H1 (cell line): Measurements from ENCODE around the gene ARHGAP26. TPM values are rescaled to one million over a fixed set of nuclear protein-coding genes. Genes with fewer than 3 reads are reported as not detected.

Experiments
- CTCF ChIA-PET: fragments of 300-600 bp; sonication (Branson Sonifier 250); formaldehyde crosslinking; loops from one replicate; lab custom pipeline; 2021; ENCODE audit not compliant: partially characterized antibody; lab: Charles Lee
- POLR2A ChIA-PET: fragments of 300-600 bp; sonication (Branson Sonifier 250); formaldehyde crosslinking; loops from one replicate; lab custom pipeline; 2021; ENCODE audit warnings: inconsistent platforms; ENCODE audit not compliant: partially characterized antibody; lab: Charles Lee
- DNase-seq, 2 experiments: peaks; one replicate each; pipeline versions ENCODE4 v3.0.0 to v3.0.0-alpha.2; 2010 to 2022; ENCODE audit warnings: low spot score in 2 of 2, low read depth in 1 of 2, mixed read lengths in 1 of 2
- FAIRE-seq: peaks from 2 replicates; lab custom pipeline; 2011; peaks lifted over from hg19 to GRCh38; lab: Jason Lieb, UNC
- H2AFZ ChIP-seq: 2 replicates; pipeline ENCODE4 v1.8.1; 2012; ENCODE audit warnings: low read length, inconsistent platforms
- H2AK5ac ChIP-seq: 2 replicates; pipeline ENCODE4 v1.6.1; 2013; ENCODE audit warnings: low read depth, low read length
- H2BK120ac ChIP-seq: replicated peaks from 2 replicates; pipeline ENCODE3; 2013; ENCODE audit warnings: low read depth, low read length, inconsistent platforms
- H2BK12ac ChIP-seq: 2 replicates; pipeline ENCODE4 v1.6.1; 2013; ENCODE audit warnings: low read depth, low read length
- H2BK15ac ChIP-seq: 2 replicates; pipeline ENCODE4 v1.6.1; 2013; ENCODE audit warnings: low read length
- H2BK20ac ChIP-seq: 2 replicates; pipeline ENCODE4 v1.6.1; 2013; ENCODE audit warnings: low read length
- H2BK5ac ChIP-seq: 2 replicates; pipeline ENCODE4 v1.6.1; 2013; ENCODE audit warnings: low read depth, low read length
- H3K14ac ChIP-seq: 2 replicates; pipeline ENCODE4 v1.6.1; 2013; ENCODE audit warnings: inconsistent platforms; ENCODE audit not compliant: insufficient read length
- H3K18ac ChIP-seq: 2 replicates; pipeline ENCODE4 v1.6.1; 2013; ENCODE audit warnings: low read length; ENCODE audit errors: extremely low read depth
- H3K23ac ChIP-seq: 2 replicates; pipeline ENCODE4 v1.6.1; 2013; ENCODE audit warnings: inconsistent platforms; ENCODE audit not compliant: insufficient read length
- H3K23me2 ChIP-seq: 2 replicates; pipeline ENCODE4 v1.6.1; 2013; ENCODE audit warnings: low read depth, low read length
- H3K27ac ChIP-seq: 2 replicates; pipeline ENCODE4 v1.6.1; 2011; ENCODE audit warnings: low read depth, low read length, inconsistent platforms
- H3K27me3 ChIP-seq, 4 experiments: replicated peaks in 1 of 4; 1 replicate in 1 of 4; 2 replicates in 3 of 4; pipeline versions ENCODE4 v1.6.1 to v1.8.1; 2011 to 2013; ENCODE audit warnings: low read length in 3 of 4, mild to moderate bottlenecking in 3 of 4, inconsistent platforms in 2 of 4, mixed read lengths in 2 of 4, moderate library complexity in 1 of 4; ENCODE audit not compliant: control insufficient read depth in 3 of 4, insufficient read depth in 3 of 4; ENCODE audit errors: extremely low read depth in 1 of 4
- H3K36me3 ChIP-seq, 4 experiments: 2 replicates each; pipeline versions ENCODE4 v1.6.1 to v1.8.1; 2011 to 2013; ENCODE audit warnings: mild to moderate bottlenecking in 4 of 4, low read length in 3 of 4, moderate library complexity in 2 of 4, control low read depth in 1 of 4, inconsistent platforms in 1 of 4; ENCODE audit not compliant: insufficient read depth in 4 of 4, control insufficient read depth in 2 of 4
- H3K4ac ChIP-seq: replicated peaks from 2 replicates; pipeline ENCODE3; 2013; ENCODE audit warnings: low read length, low read depth, mixed read lengths, inconsistent platforms; ENCODE audit not compliant: insufficient read length
- H3K4me1 ChIP-seq, 4 experiments: replicated peaks in 1 of 4; 1 replicate in 1 of 4; 2 replicates in 3 of 4; pipeline versions ENCODE4 v1.6.1 to v1.8.1; 2011 to 2013; ENCODE audit warnings: low read length in 3 of 4, inconsistent platforms in 2 of 4, mixed read lengths in 1 of 4; ENCODE audit not compliant: insufficient read depth in 4 of 4, control insufficient read depth in 3 of 4
- H3K4me2 ChIP-seq, 2 experiments: 2 replicates each; pipeline versions ENCODE4 v1.6.1 to v1.8.1; 2011 to 2013; ENCODE audit warnings: low read depth in 2 of 2, low read length in 2 of 2, control low read depth in 1 of 2, inconsistent platforms in 1 of 2, mild to moderate bottlenecking in 1 of 2; ENCODE audit not compliant: insufficient read depth in 1 of 2
- H3K4me3 ChIP-seq, 4 experiments: fragments of 200-600, 300-600 bp in 1 of 4; sonication (generic), shearing (Covaris generic), sonication (Bioruptor Twin) in 1 of 4; 2 replicates each; pipeline versions ENCODE4 v1.5.1 to v1.8.1; 2011 to 2016; ENCODE audit warnings: low read length in 4 of 4, low read depth in 3 of 4, control low read depth in 2 of 4, inconsistent platforms in 2 of 4, mild to moderate bottlenecking in 2 of 4, mixed read lengths in 1 of 4, moderate library complexity in 1 of 4; ENCODE audit not compliant: insufficient read depth in 2 of 4; ENCODE audit errors: extremely low read depth in 1 of 4
- H3K56ac ChIP-seq: replicated peaks from 2 replicates; pipeline ENCODE3; 2013; ENCODE audit warnings: low read depth, mild to moderate bottlenecking, mixed read lengths, low read length, inconsistent platforms; ENCODE audit not compliant: insufficient read length
- H3K79me1 ChIP-seq: 2 replicates; pipeline ENCODE4 v1.6.1; 2013; ENCODE audit warnings: low read depth, low read length, control low read depth
- H3K79me2 ChIP-seq, 2 experiments: 2 replicates each; pipeline versions ENCODE4 v1.6.1 to v1.8.1; 2012 to 2013; ENCODE audit warnings: low read length in 2 of 2, mild to moderate bottlenecking in 2 of 2, inconsistent platforms in 1 of 2; ENCODE audit not compliant: insufficient read depth in 2 of 2, control insufficient read depth in 1 of 2
- H3K9ac ChIP-seq, 4 experiments: replicated peaks in 1 of 4; 1 replicate in 1 of 4; 2 replicates in 3 of 4; pipeline versions ENCODE4 v1.6.1 to v1.8.1; 2011 to 2013; ENCODE audit warnings: low read depth in 3 of 4, low read length in 3 of 4, control low read depth in 2 of 4, mild to moderate bottlenecking in 2 of 4, moderate library complexity in 2 of 4, inconsistent platforms in 1 of 4; ENCODE audit errors: extremely low read depth in 1 of 4
- H3K9me3 ChIP-seq, 2 experiments: 2 replicates each; pipeline versions ENCODE4 v1.6.1 to v1.8.1; 2012 to 2013; ENCODE audit warnings: mild to moderate bottlenecking in 2 of 2, moderate library complexity in 2 of 2, control low read depth in 1 of 2, inconsistent platforms in 1 of 2, low read depth in 1 of 2, low read length in 1 of 2, mixed read lengths in 1 of 2; ENCODE audit not compliant: insufficient read depth in 2 of 2
- H4K20me1 ChIP-seq, 2 experiments: replicated peaks in 1 of 2; 2 replicates each; pipeline versions ENCODE3 to v1.8.1; 2011 to 2013; ENCODE audit warnings: inconsistent platforms in 2 of 2, low read length in 2 of 2, mild to moderate bottlenecking in 1 of 2; ENCODE audit not compliant: insufficient read depth in 2 of 2, control insufficient read depth in 1 of 2
- H4K5ac ChIP-seq: 2 replicates; pipeline ENCODE4 v1.6.1; 2013; ENCODE audit warnings: low read length, low read depth, mixed read lengths, inconsistent platforms; ENCODE audit not compliant: insufficient read length
- H4K8ac ChIP-seq: 2 replicates; pipeline ENCODE4 v1.8.0; 2013; ENCODE audit warnings: mild to moderate bottlenecking, moderate library complexity, low read length, inconsistent platforms; ENCODE audit not compliant: insufficient read depth; ENCODE audit errors: extremely low read depth
- H4K91ac ChIP-seq: replicated peaks from 2 replicates; pipeline ENCODE3; 2013; ENCODE audit warnings: low read length, mixed read lengths, inconsistent platforms; ENCODE audit not compliant: insufficient read length
- MAFK ChIP-seq: IDR thresholded peaks from 2 replicates; pipeline ENCODE4 v1.6.1; 2012; ENCODE audit warnings: low read depth, mild to moderate bottlenecking, improper control_type of control experiment, low read length
- PHF8 ChIP-seq: fragments of 200-600 bp; sonication (generic); conservative IDR thresholded peaks from 2 replicates; pipeline ENCODE4 v1.7.1; 2012; ENCODE audit warnings: low read depth, mild to moderate bottlenecking, inconsistent platforms, low read length, moderate library complexity
- POLR2AphosphoS5 ChIP-seq: IDR thresholded peaks from 2 replicates; pipeline ENCODE4 v1.6.1; 2011; ENCODE audit warnings: low read depth, low read length
- RXRA ChIP-seq: IDR thresholded peaks from 2 replicates; pipeline ENCODE4 v1.6.1; 2011; ENCODE audit warnings: low read depth, mild to moderate bottlenecking, low read length, moderate library complexity; ENCODE audit not compliant: insufficient read depth
- SIN3A ChIP-seq, 2 experiments: IDR thresholded peaks in 1 of 2; conservative IDR thresholded peaks in 1 of 2; 2 replicates each; pipeline ENCODE4 v1.6.1; 2011 to 2012; ENCODE audit warnings: low read length in 2 of 2, improper control_type of control experiment in 1 of 2, low read depth in 1 of 2, mild to moderate bottlenecking in 1 of 2
- TAF1 ChIP-seq: IDR thresholded peaks from 2 replicates; pipeline ENCODE4 v1.6.1; 2011; ENCODE audit warnings: mild to moderate bottlenecking, low read depth, low read length
- TAF7 ChIP-seq: optimal IDR thresholded peaks from 2 replicates; pipeline ENCODE3; 2011; ENCODE audit warnings: low read depth, mild to moderate bottlenecking, inconsistent platforms, low read length, moderate library complexity, borderline replicate concordance
- TBP ChIP-seq: IDR thresholded peaks from 2 replicates; pipeline ENCODE4 v1.6.1; 2011; ENCODE audit warnings: low read depth, low read length, improper control_type of control experiment
- WGBS, 2 experiments: shearing (Covaris generic) in 1 of 2; methylation state at CpG; one replicate each; pipeline versions ENCODE4 v1.1.6 to v1.1.7; 2013 to 2015; ENCODE audit warnings: low lambda C conversion rate in 2 of 2, mixed read lengths in 2 of 2, inconsistent platforms in 1 of 2, low coverage in 1 of 2, missing lambda C conversion rate in 1 of 2; ENCODE audit not compliant: insufficient replicate concordance in 2 of 2, insufficient coverage in 1 of 2, insufficient read length in 1 of 2; ENCODE audit errors: extremely low coverage in 1 of 2, missing lambda C conversion rate in 1 of 2; 5-methylcytosine and 5-hydroxymethylcytosine counted together
- polyA plus RNA-seq, 7 experiments: library from polyadenylated mRNA; depleted of rRNA in 3 of 7; stranded (reverse) in 5 of 7; unstranded in 2 of 7; fragments of >200 nt in 5 of 7; fragments of 200-250 nt in 2 of 7; gene quantifications; 1 replicate in 5 of 7; 2 replicates in 1 of 7; 4 replicates in 1 of 7; pipeline versions ENCODE4 v1.2.1 to v1.2.3, GENCODE V29; 2011 to 2013; ENCODE audit warnings: missing spikeins in 2 of 7, mixed read lengths in 2 of 7
- total RNA-seq: library from RNA; stranded (reverse); fragmentation: NEBNext Ultra II Directional; extraction: Animal tissue kit (Norgen Biotek cat#: 25700); gene quantifications from 2 replicates; pipeline ENCODE4 v1.2.1, GENCODE V29; 2021

ARHGAP26 gene
- total and polyA plus RNA-seq, 2 of the 8 experiments (the other 6 are each of a cell fraction or from before 2014, with no cell fraction given), result 7.1 to 24.8 TPM

DNA sequence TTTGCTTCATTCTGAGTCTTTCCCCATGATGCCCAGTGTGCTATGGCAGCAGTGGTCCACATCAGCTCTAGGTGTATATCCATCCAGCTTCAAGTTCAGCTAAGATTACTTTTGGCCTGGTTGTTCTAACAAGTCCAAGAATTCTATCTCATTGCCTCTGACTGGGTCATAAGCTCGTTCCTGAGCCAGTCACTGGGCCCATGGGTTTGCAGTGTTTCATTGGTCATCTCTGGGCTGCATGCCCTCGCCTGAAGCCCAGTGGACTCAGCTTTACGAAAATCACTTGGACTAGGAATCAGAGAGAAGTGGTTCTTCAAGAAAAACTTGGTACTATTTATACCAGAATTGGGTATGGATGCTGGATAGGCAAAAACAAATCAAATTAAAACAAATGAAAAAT, 16.1 kb upstream of the ARHGAP26 start:
- Histone ChIP-seq H2BK120ac (no peak overlapping the region), H3K4me1 (no peaks in the 10 kb centered on the region; a peak in 1 of 7 replicates), H2BK15ac (no peak overlapping the region), H2AFZ (no peak overlapping the region), H3K14ac (no peak overlapping the region), H3K18ac (no peak overlapping the region), H4K20me1 (no peaks in the 10 kb centered on the region), H4K8ac (no peak overlapping the region), H3K27ac (no peak overlapping the region), H3K9ac (no peak overlapping the region), H3K36me3 (no peaks in the 10 kb centered on the region), H2AK5ac (no peak overlapping the region), H4K5ac (no peak overlapping the region), H3K56ac (no peak overlapping the region), H3K79me1 (no peaks in the 10 kb centered on the region), H3K4me2 (no peak overlapping the region), H2BK12ac (no peak overlapping the region), H3K4me3 (no peak overlapping the region), H2BK20ac (no peak overlapping the region), H3K9me3 (no peaks in the 10 kb centered on the region), H3K79me2 (no peaks in the 10 kb centered on the region), H3K27me3 (no peaks in the 10 kb centered on the region), H3K4ac (no peak overlapping the region), H3K23ac (no peak overlapping the region), H2BK5ac (no peak overlapping the region), H4K91ac (no peak overlapping the region), H3K23me2 (no peaks in the 10 kb centered on the region; the same call in 1 of the 2 replicates)
- FAIRE-seq, result no peak
- ChIA-PET CTCF (interaction anchor here (0.8 to 30.9 kb wide), 16 partner anchors 8 to 179 kb away, joined by 3 to 632 read pairs (median 9); partner anchors contain the start of gene ARHGAP26), POLR2A (interaction anchor here (1.3 to 1.9 kb wide), 2 partner anchors 11 to 16 kb away, joined by 4 read pairs; partner anchors contain the start of gene ARHGAP26)
- TF ChIP-seq TBP, result no peak
- TF ChIP-seq PHF8, result no peak
- TF ChIP-seq TAF7, result no peak
- no peak for TF ChIP-seq MAFK
- no peak for TF ChIP-seq TAF1
- no peak for TF ChIP-seq SIN3A (conservative IDR thresholded peaks at IDR 0.05 in 1 of 2, IDR thresholded peaks at IDR 0.05 in 1 of 2; ENCODE audit: low read depth in 1 of 2, low read length in 2 of 2)
- TF ChIP-seq RXRA, result no peak
- TF ChIP-seq POLR2AphosphoS5, result no peak
- no peak for DNase-seq
- WGBS, 2 experiments, result 93% methylated on average over 3 of the region's 3 CpGs; no CpG with 5 or more reads in 1 of the 2 experiments
